ENCODE results near the gene RNF157.

- TF ChIP-seq EZH2 (IDR thresholded peaks at IDR 0.05) (no peak), POLR2AphosphoS5 (IDR thresholded peaks at IDR 0.05; ENCODE audit: borderline replicate concordance, low read depth, low read length) (no peak)
Observed at GRCh38 chr17:76268991-76269981, 29.0 kb upstream of the RNF157 start.
